HG02588 (cell line): ENCODE results near the gene AP2S1.
"Not testable (repeated sequence)": the region's sequence is repeated elsewhere in the genome, so short reads cannot be mapped to it uniquely, and the experiment has no call there.

Experiments
- ATAC-seq: cut with Tn5 transposase; IDR thresholded peaks from one replicate; pipeline ENCODE4 v1.9.1; 2021; ENCODE audit warnings: mild to moderate bottlenecking, moderate library complexity; ENCODE audit not compliant: unreplicated experiment

Gene AP2S1

GRCh38 chr19:46868025-46868802 lies 17.6 kb upstream of the AP2S1 start:
- ATAC-seq: no peak

DNA sequence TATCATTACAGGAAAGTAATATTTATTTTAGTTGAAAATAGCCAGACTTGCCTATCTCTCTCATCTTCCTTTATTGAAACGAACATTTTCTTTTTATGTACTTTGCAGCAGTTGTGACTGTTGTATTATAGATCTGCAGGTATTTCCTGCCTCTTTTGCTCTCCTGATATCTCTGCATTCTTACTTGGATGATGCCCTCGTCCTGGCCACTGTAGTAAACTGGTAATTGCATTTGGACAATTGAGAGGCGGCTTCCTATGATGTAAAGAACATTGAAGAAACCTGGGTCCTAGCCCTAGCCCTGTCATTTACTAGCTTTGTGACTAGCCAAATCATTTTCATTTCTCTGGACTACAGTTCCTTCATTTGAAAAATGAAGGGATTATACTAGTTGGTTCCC lies 16.5 kb upstream of the AP2S1 start:
- no peak for ATAC-seq

DNA sequence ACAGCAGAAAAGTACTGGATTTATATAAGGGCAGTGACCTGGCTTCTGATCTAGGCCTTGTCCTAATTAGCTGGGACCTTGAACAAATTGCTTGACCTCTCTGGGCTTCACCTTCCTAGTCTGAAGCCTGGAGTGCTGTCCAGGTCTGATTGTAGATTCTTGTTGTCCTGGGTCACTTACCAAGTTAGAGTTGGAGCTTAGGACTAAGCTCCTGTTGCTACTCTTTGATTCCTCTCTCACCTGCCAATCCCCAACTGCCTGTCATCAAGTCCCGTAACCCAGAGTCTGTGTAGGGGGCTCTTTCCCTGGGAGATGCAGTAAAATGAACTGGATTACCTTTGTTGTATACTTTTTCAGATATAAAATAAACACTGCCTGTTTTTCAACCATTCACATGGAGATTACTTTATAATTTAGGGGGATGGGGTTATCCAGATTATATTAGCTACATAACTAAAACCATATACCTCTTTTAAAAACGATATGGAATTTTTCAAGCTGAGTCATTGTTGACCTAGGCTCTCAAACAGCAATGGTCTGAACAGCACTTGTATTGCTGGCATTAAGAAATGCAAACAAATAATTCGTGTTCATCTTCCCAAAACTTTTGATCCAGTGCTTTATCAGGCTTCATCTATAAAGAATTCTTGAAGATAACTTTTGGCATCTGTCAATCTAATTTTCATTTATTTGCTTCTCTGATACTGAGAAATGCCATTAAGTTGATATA lies 15.9 kb upstream of the AP2S1 start:
- ATAC-seq: no peak

- ATAC-seq: no peak
Observed at GRCh38 chr19:46863818-46864629, 13.4 kb upstream of the AP2S1 start.

GRCh38 chr19:46862974-46863632 lies 12.5 kb upstream of the AP2S1 start:
- ATAC-seq: no peak

DNA sequence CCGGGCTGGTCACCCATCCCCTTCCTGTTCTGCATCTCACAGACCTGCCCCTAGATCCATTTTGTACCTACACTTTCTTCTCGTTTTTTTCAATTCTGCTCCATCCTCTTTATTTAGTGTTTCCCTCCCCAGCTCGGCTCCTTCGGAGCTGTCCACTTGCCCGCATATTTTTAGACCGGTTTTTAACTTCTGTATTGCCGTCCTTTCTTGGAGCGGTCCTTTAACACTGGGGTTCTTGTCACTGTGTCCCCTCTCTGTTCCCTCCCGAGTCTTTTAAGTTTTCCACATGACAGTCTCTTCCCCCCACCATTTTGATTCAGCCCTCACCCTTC lies 11.8 kb upstream of the AP2S1 start:
- no peak for ATAC-seq

- no peak for ATAC-seq
Observed at GRCh38 chr19:46861691-46862502, 11.3 kb upstream of the AP2S1 start.

- no peak for ATAC-seq
Observed at GRCh38 chr19:46860846-46861690, 10.4 kb upstream of the AP2S1 start, which contains the start of gene ARHGAP35. ARHGAP35 (plus strand) TSS chr19:46860997; CDS start chr19:46918676, 57,679 bp downstream.

- peak; percentile 68 for ATAC-seq
Observed at GRCh38 chr19:46860125-46860845, 9.6 kb upstream of the AP2S1 start.

GRCh38 chr19:46859637-46860124 lies 9.0 kb upstream of the AP2S1 start:
- ATAC-seq: no peak

- ATAC-seq: peak; percentile 36
Observed at GRCh38 chr19:46856062-46857022, 5.7 kb upstream of the AP2S1 start.

DNA sequence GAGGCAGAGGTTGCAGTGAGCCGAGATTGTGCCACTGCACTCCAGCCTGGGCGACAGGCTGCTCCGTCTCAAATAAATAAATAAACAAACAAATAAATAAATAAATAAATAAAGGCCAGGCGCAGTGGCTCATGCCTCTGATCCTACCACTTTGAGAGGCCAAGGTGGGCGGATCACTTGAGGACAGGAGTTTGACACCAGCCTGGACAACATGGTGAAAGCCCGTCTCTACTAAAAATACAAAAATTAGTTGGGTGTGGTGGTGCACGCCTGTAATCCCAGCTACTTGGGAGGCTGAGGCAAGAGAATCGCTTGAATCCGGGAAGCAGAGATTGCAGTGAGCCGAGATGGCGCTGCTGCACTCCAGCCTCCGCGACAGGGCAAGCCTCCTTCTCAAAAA lies 4.1 kb upstream of the AP2S1 start:
- ATAC-seq: not testable (repeated sequence)

- no peak for ATAC-seq
Observed at GRCh38 chr19:46852830-46853229, 2.2 kb upstream of the AP2S1 start.

GRCh38 chr19:46849610-46850009 lies 1.0 kb downstream of the AP2S1 start:
- ATAC-seq: no peak

DNA sequence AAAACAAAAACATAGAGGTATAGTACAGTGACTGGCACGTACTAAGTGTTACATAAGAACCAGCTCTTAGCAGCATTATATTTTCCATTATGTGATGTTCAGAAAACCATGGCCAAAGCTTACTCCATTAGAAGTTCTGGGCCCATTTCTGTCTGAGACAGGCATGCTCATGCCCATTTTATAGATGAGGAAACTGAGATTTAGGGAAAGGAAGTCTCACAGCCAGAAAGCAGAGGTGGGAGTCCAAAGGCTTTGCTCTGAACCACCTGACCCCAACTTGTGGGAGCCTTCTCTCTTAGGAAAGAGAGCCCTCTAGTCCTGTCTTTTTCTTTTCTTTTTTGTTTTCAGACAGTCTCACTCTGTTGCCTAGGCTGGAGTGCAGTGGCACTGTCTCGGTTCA lies 2.3 kb downstream of the AP2S1 start:
- ATAC-seq: no peak

DNA sequence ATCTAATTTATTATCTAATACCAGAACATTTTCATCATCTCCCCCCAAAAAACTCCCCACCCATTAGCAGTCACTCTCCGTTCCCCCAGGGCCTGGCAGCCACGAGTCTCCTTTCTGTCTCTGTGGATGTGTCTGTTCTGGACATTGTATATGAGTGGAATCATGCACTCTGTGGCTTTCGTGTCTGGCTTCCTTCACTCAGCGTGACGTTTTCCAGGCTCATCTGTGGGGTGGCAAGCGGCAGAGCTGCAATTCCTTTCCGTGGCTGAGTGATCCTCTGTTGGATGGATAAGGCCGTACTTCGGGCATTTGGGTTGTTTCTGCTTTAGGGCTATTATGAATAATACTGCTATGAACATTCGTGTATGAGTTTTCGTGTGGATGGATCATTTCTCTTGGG lies 3.1 kb downstream of the AP2S1 start:
- ATAC-seq: no peak

- no peak for ATAC-seq
Observed at GRCh38 chr19:46845959-46846459, 4.6 kb downstream of the AP2S1 start.
